Measurements from ENCODE around the gene UNC5B. TPM values are rescaled to one million over a fixed set of nuclear protein-coding genes. Genes with fewer than 3 reads are reported as not detected.

The UNC5B gene
- total and polyA plus RNA-seq, 2 donors (not counting 1 experiment from before 2014, with no cell fraction given): 2.5 to 60.8 TPM

GRCh38 chr10:71228875-71229675, 16.7 kb downstream of the UNC5B start:
- Histone ChIP-seq H3K9me3 (ENCODE audit: control insufficient read depth, insufficient read depth, low read depth, low read length) (no peaks in the 10 kb centered on the region), H4K20me1 (ENCODE audit: control insufficient read depth, extremely low read depth, insufficient read depth, low read length) (no peaks in the 10 kb centered on the region), H3K4me1 (ENCODE audit: control insufficient read depth, extremely low read depth, insufficient read depth, low read length) (peaks cover 2% of the 10 kb centered on the region), H3K4me3 (replicated peaks in 1 of 4; ENCODE audit: control extremely low read depth in 1 of 4, insufficient read depth in 1 of 4, low read depth in 3 of 4, low read length in 4 of 4) (no peak overlapping the region), H2AFZ (ENCODE audit: low read length) (no peak overlapping the region), H3K79me2 (ENCODE audit: control insufficient read depth, insufficient read depth, low read length) (no peaks in the 10 kb centered on the region), H3K27ac (ENCODE audit: insufficient read depth, low read length) (no peak overlapping the region), H3K36me3 (ENCODE audit: control insufficient read depth, insufficient read depth, low read length) (no peaks in the 10 kb centered on the region), H3K4me2 (ENCODE audit: extremely low read depth, insufficient read depth, low read length) (no peak overlapping the region), H3K9ac (ENCODE audit: insufficient read depth, low read length) (no peak overlapping the region), H3K27me3 (ENCODE audit: control insufficient read depth, insufficient read depth, low read length) (no peaks in the 10 kb centered on the region)
- TF ChIP-seq CTCF (conservative IDR thresholded peaks at IDR 0.05 in 1 of 2, IDR thresholded peaks at IDR 0.05 in 1 of 2; ENCODE audit: low read depth in 1 of 2, low read length in 2 of 2) (no peak), EZH2 (IDR thresholded peaks at IDR 0.05; ENCODE audit: low read length, missing control alignments) (no peak)
- no peak for DNase-seq (ENCODE audit: low read depth in 2 of 2)

- no peaks in the 10 kb centered on the region for H4K20me1 ChIP-seq (ENCODE audit: control insufficient read depth, extremely low read depth, insufficient read depth, low read length)
- no peak overlapping the region for H3K27ac ChIP-seq (ENCODE audit: insufficient read depth, low read length)
- no peak for TF ChIP-seq CTCF (conservative IDR thresholded peaks at IDR 0.05 in 1 of 2, IDR thresholded peaks at IDR 0.05 in 1 of 2; ENCODE audit: low read depth in 1 of 2, low read length in 2 of 2)
- no peak for TF ChIP-seq EZH2 (IDR thresholded peaks at IDR 0.05; ENCODE audit: low read length, missing control alignments)
- H3K9ac ChIP-seq (ENCODE audit: insufficient read depth, low read length): no peak overlapping the region
- no peaks in the 10 kb centered on the region for H3K9me3 ChIP-seq (ENCODE audit: control insufficient read depth, insufficient read depth, low read depth, low read length)
- no peaks in the 10 kb centered on the region for H3K36me3 ChIP-seq (ENCODE audit: control insufficient read depth, insufficient read depth, low read length)
- DNase-seq (ENCODE audit: low read depth in 2 of 2): no peak
- no peak overlapping the region for H2AFZ ChIP-seq (ENCODE audit: low read length)
- H3K4me2 ChIP-seq (ENCODE audit: extremely low read depth, insufficient read depth, low read length): no peak overlapping the region
- H3K79me2 ChIP-seq (ENCODE audit: control insufficient read depth, insufficient read depth, low read length): no peaks in the 10 kb centered on the region
- no peak overlapping the region for H3K4me3 ChIP-seq (replicated peaks in 1 of 4; ENCODE audit: control extremely low read depth in 1 of 4, insufficient read depth in 1 of 4, low read depth in 3 of 4, low read length in 4 of 4)
- peaks cover 3% of the 10 kb centered on the region for H3K4me1 ChIP-seq (ENCODE audit: control insufficient read depth, extremely low read depth, insufficient read depth, low read length)
- no peaks in the 10 kb centered on the region for H3K27me3 ChIP-seq (ENCODE audit: control insufficient read depth, insufficient read depth, low read length)
These were observed 17.6 kb downstream of the UNC5B start for GRCh38 chr10:71229726-71230655.

- Histone ChIP-seq H3K9me3 (ENCODE audit: control insufficient read depth, insufficient read depth, low read depth, low read length) (no peaks in the 10 kb centered on the region), H4K20me1 (ENCODE audit: control insufficient read depth, extremely low read depth, insufficient read depth, low read length) (no peaks in the 10 kb centered on the region), H3K4me1 (ENCODE audit: control insufficient read depth, extremely low read depth, insufficient read depth, low read length) (peaks cover 9% of the 10 kb centered on the region), H3K9ac (ENCODE audit: insufficient read depth, low read length) (no peak overlapping the region), H2AFZ (ENCODE audit: low read length) (no peak overlapping the region), H3K4me2 (ENCODE audit: extremely low read depth, insufficient read depth, low read length) (no peak overlapping the region), H3K27me3 (ENCODE audit: control insufficient read depth, insufficient read depth, low read length) (no peaks in the 10 kb centered on the region), H3K36me3 (ENCODE audit: control insufficient read depth, insufficient read depth, low read length) (no peaks in the 10 kb centered on the region), H3K79me2 (ENCODE audit: control insufficient read depth, insufficient read depth, low read length) (no peaks in the 10 kb centered on the region), H3K27ac (ENCODE audit: insufficient read depth, low read length) (no peak overlapping the region), H3K4me3 (replicated peaks in 1 of 4; ENCODE audit: control extremely low read depth in 1 of 4, insufficient read depth in 1 of 4, low read depth in 3 of 4, low read length in 4 of 4) (no peak overlapping the region)
- no peak for DNase-seq (ENCODE audit: low read depth in 2 of 2)
- TF ChIP-seq CTCF (conservative IDR thresholded peaks at IDR 0.05 in 1 of 2, IDR thresholded peaks at IDR 0.05 in 1 of 2; ENCODE audit: low read depth in 1 of 2, low read length in 2 of 2) (no peak), EZH2 (IDR thresholded peaks at IDR 0.05; ENCODE audit: low read length, missing control alignments) (no peak)
These were observed 18.3 kb downstream of the UNC5B start for GRCh38 chr10:71230656-71231025.

Data from fibroblast of lung (primary cell).